SU-DHL-6 (cell line): Measurements from ENCODE around the gene MTMR12.

Experiments
- CTCF ChIP-seq: fragments of 200-600 bp; sonication (generic); IDR thresholded peaks from one replicate; pipeline ENCODE4 v1.5.1; 2017; ENCODE audit warnings: antibody characterized with exemption, mild to moderate bottlenecking, low read length, moderate library complexity; ENCODE audit not compliant: insufficient read depth, poor library complexity, severe bottlenecking
- EZH2phosphoT487 ChIP-seq: fragments of 200-600 bp; sonication (generic), shearing (Covaris generic); conservative IDR thresholded peaks from 2 replicates; pipeline ENCODE4 v1.6.1; 2018; ENCODE audit warnings: mild to moderate bottlenecking, antibody characterized with exemption, low read length, moderate library complexity, mixed read lengths

DNA sequence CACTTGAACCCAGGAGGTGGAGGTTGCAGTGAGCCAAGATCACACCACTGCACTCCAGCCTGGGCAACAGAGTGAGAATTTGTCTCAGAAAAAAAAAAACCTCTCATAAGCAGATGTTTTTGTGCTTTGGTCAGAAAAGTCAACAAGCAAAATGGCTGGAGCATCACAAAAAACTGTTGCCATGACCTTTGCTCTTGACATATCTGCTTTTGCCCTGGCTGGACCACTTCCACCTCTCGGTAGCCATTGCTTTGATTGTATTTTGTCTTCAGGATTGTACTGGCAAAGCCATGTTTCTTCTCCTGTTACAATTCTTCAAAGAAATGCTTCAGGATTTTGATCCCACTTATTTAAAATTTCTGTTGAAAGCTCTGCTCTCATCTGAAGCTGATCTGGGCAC, 67.0 kb downstream of the MTMR12 start:
- no peak for TF ChIP-seq CTCF
- no peak for TF ChIP-seq EZH2phosphoT487
